HCT116 (cell line): ENCODE measurements around the gene CES4A.

Source experiments
- EZH2phosphoT487 ChIP-seq: fragments of 200-600 bp; IDR thresholded peaks from 2 replicates; pipeline ENCODE4 v1.6.1; 2018; ENCODE audit warnings: antibody characterized with exemption, borderline replicate concordance
- POLR2A ChIP-seq: IDR thresholded peaks from 2 replicates; pipeline ENCODE4 v1.7.0; 2011; ENCODE audit warnings: borderline replicate concordance; ENCODE audit not compliant: insufficient read depth, insufficient read length; ENCODE audit errors: extremely low read depth
- YY1 ChIP-seq: IDR thresholded peaks from 2 replicates; pipeline ENCODE4 v1.6.1; 2011; ENCODE audit warnings: low read length, low read depth, moderate library complexity, mild to moderate bottlenecking; ENCODE audit not compliant: insufficient replicate concordance; ENCODE audit errors: extremely low read depth
- ZFX ChIP-seq: fragments of 450-650 bp; IDR thresholded peaks from 2 replicates; pipeline ENCODE4 v1.6.1; 2017
- TF ChIP-seq, protein P1 (sequence below), 3 experiments: fragments of 200-600 bp in 1 of 3; sonication (generic) in 1 of 3; IDR thresholded peaks in 2 of 3; conservative IDR thresholded peaks in 1 of 3; 2 replicates each; pipeline ENCODE4 v1.5.1; 2012 to 2017; ENCODE audit warnings: low read depth in 2 of 3, low read length in 2 of 3, antibody characterized with exemption in 1 of 3, borderline replicate concordance in 1 of 3, control low read depth in 1 of 3, mild to moderate bottlenecking in 1 of 3, mixed read lengths in 1 of 3, mixed run types in 1 of 3, moderate library complexity in 1 of 3; ENCODE audit not compliant: insufficient read depth in 1 of 3
- TF ChIP-seq, protein P2 (sequence below): IDR thresholded peaks from 2 replicates; pipeline ENCODE4 v1.6.1; 2012

DNA sequence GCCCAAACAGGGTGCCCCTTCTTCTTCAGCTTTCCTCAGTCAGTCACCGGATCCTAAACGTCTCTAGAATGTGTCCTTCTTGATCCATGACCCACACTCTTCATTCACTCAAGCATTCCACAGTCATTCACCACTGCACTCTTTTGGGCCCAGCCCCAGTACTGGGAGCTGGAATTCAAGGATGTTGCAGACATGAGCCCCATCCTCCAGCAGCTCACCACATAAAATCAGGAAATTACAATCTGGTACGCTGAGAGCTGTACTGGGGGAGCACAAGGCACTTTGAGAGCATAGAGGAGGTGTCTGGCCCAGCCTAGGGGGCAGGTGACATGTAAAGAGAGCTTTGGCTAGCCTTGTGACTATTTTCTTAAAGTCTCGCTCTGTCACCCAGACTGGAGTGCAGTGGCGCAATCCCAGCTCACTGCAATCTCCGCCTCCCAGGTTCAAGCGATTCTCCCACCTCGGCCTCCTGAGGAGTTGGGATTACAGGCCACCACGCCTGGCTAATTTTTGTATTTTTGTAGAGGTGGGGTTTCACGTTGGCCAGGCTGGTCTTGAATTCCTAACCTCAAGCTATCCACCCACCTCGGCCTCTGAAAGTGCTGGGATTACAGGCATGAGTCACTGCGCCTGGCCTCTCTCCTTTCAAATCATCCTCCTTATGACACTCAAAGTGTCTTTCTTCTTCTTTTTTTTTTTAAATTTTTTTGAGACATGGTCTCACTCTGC is 18.7 kb downstream of the CES4A start:
- TF ChIP-seq ZFX = no peak
- TF ChIP-seq YY1 = no peak
- TF ChIP-seq, protein P1, sequence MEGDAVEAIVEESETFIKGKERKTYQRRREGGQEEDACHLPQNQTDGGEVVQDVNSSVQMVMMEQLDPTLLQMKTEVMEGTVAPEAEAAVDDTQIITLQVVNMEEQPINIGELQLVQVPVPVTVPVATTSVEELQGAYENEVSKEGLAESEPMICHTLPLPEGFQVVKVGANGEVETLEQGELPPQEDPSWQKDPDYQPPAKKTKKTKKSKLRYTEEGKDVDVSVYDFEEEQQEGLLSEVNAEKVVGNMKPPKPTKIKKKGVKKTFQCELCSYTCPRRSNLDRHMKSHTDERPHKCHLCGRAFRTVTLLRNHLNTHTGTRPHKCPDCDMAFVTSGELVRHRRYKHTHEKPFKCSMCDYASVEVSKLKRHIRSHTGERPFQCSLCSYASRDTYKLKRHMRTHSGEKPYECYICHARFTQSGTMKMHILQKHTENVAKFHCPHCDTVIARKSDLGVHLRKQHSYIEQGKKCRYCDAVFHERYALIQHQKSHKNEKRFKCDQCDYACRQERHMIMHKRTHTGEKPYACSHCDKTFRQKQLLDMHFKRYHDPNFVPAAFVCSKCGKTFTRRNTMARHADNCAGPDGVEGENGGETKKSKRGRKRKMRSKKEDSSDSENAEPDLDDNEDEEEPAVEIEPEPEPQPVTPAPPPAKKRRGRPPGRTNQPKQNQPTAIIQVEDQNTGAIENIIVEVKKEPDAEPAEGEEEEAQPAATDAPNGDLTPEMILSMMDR (IDR thresholded peaks at IDR 0.05 in 2 of 3, conservative IDR thresholded peaks at IDR 0.05 in 1 of 3; ENCODE audit: borderline replicate concordance in 1 of 3, insufficient read depth in 1 of 3, low read depth in 2 of 3, low read length in 2 of 3) = no peak
- TF ChIP-seq POLR2A = no peak
- no peak for TF ChIP-seq EZH2phosphoT487
- TF ChIP-seq, protein P2, sequence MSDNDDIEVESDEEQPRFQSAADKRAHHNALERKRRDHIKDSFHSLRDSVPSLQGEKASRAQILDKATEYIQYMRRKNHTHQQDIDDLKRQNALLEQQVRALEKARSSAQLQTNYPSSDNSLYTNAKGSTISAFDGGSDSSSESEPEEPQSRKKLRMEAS = no peak
